Aorta (tissue), 5 donors: ENCODE measurements around the gene CHI3L2. TPM values are rescaled to one million over a fixed set of nuclear protein-coding genes. Genes with fewer than 3 reads are reported as not detected.

Experiments
- ATAC-seq: fragments of 200-7000 bp; cut with Tn5 transposase; one replicate; pipeline ENCODE4 v1.9.1; 2022; ENCODE audit warnings: moderate library complexity; ENCODE audit not compliant: low FRiP score
- DNase-seq, 2 donors: peaks; one replicate each; pipeline ENCODE4 v3.0.0-alpha.2; 2020
- H3K27ac ChIP-seq, 2 donors: one replicate each; pipeline ENCODE4 v1.5.1; 2013; ENCODE audit warnings: low read length in 2 of 2, mild to moderate bottlenecking in 2 of 2, moderate library complexity in 2 of 2, control low read depth in 1 of 2, inconsistent platforms in 1 of 2, low read depth in 1 of 2
- H3K27me3 ChIP-seq, 2 donors: one replicate each; pipeline ENCODE4 v1.6.1; 2013; ENCODE audit warnings: control low read depth in 1 of 2, low read length in 1 of 2, mild to moderate bottlenecking in 1 of 2, moderate library complexity in 1 of 2; ENCODE audit not compliant: insufficient read depth in 2 of 2, control insufficient read depth in 1 of 2
- H3K36me3 ChIP-seq, 2 donors: one replicate each; pipeline ENCODE4 v1.6.1; 2013; ENCODE audit warnings: control low read depth in 1 of 2, low read length in 1 of 2, mild to moderate bottlenecking in 1 of 2; ENCODE audit not compliant: insufficient read depth in 2 of 2, control insufficient read depth in 1 of 2
- H3K4me1 ChIP-seq, 2 donors: one replicate each; pipeline ENCODE4 v1.6.1; 2013; ENCODE audit warnings: low read length in 2 of 2, control low read depth in 1 of 2, mild to moderate bottlenecking in 1 of 2, moderate library complexity in 1 of 2; ENCODE audit not compliant: insufficient read depth in 2 of 2, control insufficient read depth in 1 of 2
- H3K4me3 ChIP-seq, 2 donors: one replicate each; pipeline ENCODE4 v1.5.1; 2013; ENCODE audit warnings: low read length in 2 of 2, control low read depth in 1 of 2, mild to moderate bottlenecking in 1 of 2
- H3K9me3 ChIP-seq: one replicate; pipeline ENCODE4 v1.6.1; 2013; ENCODE audit warnings: mild to moderate bottlenecking, low read length; ENCODE audit not compliant: control insufficient read depth
- WGBS, 2 donors: extraction: QIAGEN DNeasy Blood & Tissue Kit; methylation state at CpG; one replicate each; pipeline ENCODE4 v1.1.7; 2013; 5-methylcytosine and 5-hydroxymethylcytosine counted together
- intact Hi-C, 2 donors: fragments of 100-400 bp; cut with DNase I; formaldehyde crosslinking; loops; one replicate each; pipeline versions ENCODE4 v1.14.2 to v1.15.0; 2022
- polyA plus RNA-seq, 2 donors: library from polyadenylated mRNA; stranded (reverse); fragments of 200-250 nt; gene quantifications; one replicate each; pipeline ENCODE4 v1.2.3, GENCODE V29; 2013
- total RNA-seq, 2 donors: library from RNA; stranded (reverse); fragmentation: NEBNext Ultra II Directional; extraction: Animal tissue kit (Norgen Biotek cat#: 25700); gene quantifications; one replicate each; pipeline ENCODE4 v1.2.1, GENCODE V29; 2021
- donor health status: healthy with polysubstance abuse.
- donor health status: Bipolar disorder and iron deficiency.
- donor health status: DM: no; HTN: no; CAD: no.
- donor health status: DM: no; HTN: no; CAD: no.
- donor health status: DM: yes; HTN: yes; CAD: no.

Gene CHI3L2
- total and polyA plus RNA-seq, 4 donors, result 0.33 to 12.5 (median 7.8) TPM; not detected in 1

DNA sequence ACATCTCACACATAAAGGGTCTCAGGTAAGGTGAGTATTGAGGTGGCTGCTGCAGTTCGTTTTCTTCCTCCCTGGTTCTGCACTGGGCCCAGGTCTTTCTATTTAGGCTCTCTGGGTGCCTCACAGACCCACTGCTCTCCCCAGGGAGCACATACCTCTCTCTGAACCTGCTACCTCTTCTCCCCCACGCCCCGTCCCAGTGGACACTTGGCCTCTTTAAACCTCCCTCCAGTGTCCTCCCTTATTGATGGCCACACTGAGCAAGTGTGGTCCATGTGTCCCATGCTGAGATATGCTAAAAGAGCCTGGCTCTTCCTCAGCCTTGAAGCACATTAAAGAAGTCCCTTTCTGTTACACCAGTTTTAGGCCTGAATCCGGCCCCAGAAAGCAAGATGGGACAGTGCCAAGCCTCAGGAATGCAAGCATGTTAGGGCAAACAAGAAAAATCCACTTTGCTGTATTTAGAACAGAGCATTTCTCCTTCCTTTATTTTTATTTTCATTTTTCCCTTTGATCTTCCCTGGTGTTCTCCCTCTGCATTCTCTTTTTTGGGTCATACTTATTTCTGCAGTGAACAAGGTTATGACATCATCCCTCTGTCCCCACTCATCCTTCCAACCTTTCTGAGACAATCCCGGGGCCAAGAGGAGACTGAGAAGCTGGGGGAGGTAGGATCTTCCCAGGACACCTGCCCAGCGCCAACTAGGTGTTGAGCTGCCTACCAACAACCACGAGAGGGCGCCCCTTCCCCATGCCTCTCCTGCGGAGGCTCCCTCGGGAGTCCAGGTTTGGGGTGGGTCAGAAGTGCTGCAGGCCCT, 5.0 kb upstream of the CHI3L2 start:
- no peaks in the 10 kb centered on the region for H3K36me3 ChIP-seq
- H3K4me3 ChIP-seq, result no peak overlapping the region
- no peaks in the 10 kb centered on the region for H3K9me3 ChIP-seq
- no peak overlapping the region for H3K27ac ChIP-seq
- ATAC-seq (peak; percentile 87), DNase-seq (peak; percentile 73 to 92)
- WGBS, 2 donors, result 26% methylated on average over 10 of the region's 10 CpGs
- no peaks in the 10 kb centered on the region for H3K4me1 ChIP-seq
- no peaks in the 10 kb centered on the region for H3K27me3 ChIP-seq
- intact Hi-C loops, result loop anchor here (2.0 to 10.0 kb wide), 3 partner anchors 178 to 545 kb away; no protein-coding TSS in a partner anchor

DNA sequence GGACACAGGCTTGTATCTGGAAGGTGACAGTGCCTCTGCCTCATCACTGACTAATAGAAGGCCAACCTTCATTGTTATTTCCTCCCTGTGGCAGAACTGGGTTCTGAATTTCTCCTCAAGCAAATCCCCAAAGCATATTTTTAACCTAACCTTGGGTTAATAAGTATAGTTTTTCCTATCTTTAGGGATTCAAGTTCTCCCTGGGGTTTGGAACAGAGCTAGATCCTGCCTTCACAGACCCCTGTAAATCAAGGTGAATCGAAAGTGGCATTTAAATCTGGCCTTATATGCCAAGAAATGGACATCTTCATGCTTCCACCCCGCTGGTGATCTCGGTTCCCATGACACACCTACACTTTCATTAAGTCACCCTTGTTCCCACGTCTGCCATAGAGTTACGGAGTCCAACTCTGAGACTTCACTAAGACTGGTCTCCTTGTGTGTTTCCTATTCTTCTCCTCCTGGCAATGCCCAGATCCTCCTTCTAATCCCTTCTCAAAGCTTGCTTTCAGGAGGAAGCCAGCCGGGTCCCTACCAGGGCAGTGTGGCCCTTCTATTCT, 4.3 kb upstream of the CHI3L2 start:
- no peak for DNase-seq
- no peak overlapping the region for H3K4me3 ChIP-seq
- no peaks in the 10 kb centered on the region for H3K4me1 ChIP-seq
- no peaks in the 10 kb centered on the region for H3K9me3 ChIP-seq
- no peak overlapping the region for H3K27ac ChIP-seq
- intact Hi-C loops, result loop anchor here (2.0 to 10.0 kb wide), 3 partner anchors 178 to 544 kb away; no protein-coding TSS in a partner anchor
- no peaks in the 10 kb centered on the region for H3K27me3 ChIP-seq
- no peaks in the 10 kb centered on the region for H3K36me3 ChIP-seq
- ATAC-seq, result no peak
- 79 to 82% methylated on average over 6 of the region's 6 CpGs for WGBS, 2 donors

DNA sequence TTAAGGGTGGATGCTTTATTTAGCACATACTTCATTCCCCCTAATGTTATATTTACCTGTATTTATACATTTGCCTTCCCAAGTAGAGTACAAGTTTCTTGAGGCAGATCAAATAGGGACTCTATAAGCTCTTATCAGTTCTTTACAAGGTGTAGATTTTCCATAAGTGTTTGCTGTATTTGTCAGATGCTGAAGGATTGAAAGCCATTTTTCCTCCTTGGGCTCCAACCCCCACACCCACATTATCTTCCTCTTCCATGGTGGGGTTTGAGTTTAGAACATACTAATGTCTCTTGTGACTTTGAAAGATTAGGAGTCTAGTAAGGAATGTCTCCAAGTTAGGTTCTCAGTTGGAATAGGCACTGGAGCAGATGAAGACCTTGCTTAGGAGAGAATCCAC, 2.4 kb upstream of the CHI3L2 start:
- ATAC-seq (no peak), DNase-seq (no peak)
- Histone ChIP-seq H3K4me3 (no peak overlapping the region), H3K27me3 (no peaks in the 10 kb centered on the region), H3K27ac (no peak overlapping the region), H3K36me3 (no peaks in the 10 kb centered on the region), H3K9me3 (no peaks in the 10 kb centered on the region), H3K4me1 (no peaks in the 10 kb centered on the region)
- intact Hi-C loops, result loop anchor here in 1 of 2 donors (10.0 kb wide), 1 partner anchor 540 kb away; no protein-coding TSS in a partner anchor

DNA sequence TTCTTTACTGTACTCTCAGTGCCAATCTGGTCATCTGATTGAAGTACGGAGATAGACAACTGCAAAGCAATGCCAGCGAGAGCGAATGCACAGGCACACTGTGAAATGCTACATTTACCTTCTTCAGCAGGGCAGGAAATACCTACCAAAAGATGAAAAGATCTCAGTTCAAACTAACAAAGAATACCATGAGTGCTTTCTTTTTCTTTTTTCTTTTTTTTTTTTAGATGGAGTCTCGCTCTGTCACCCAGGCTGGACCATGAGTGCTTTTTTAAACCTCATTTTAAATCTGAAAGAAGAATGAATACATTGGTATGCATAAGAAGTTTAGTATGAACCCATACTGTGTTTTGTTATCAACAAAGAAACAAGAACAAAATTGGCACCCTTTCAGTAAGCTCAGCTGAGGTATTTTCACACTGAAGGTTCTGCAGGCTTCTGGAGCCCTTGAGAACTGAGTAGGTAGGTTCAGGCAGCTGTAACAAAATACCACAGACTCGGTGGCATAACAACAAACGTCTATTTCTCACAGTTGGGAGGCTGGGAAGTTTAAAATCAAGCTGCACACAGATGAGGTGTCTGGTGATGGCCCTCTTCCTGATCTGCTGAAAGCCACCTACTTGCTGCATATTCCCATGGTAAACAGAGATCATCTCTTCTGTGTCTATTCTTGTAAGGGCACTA, 1.7 kb upstream of the CHI3L2 start:
- Histone ChIP-seq H3K4me1 (no peaks in the 10 kb centered on the region), H3K4me3 (no peak overlapping the region), H3K9me3 (no peaks in the 10 kb centered on the region), H3K27ac (no peak overlapping the region), H3K27me3 (no peaks in the 10 kb centered on the region), H3K36me3 (no peaks in the 10 kb centered on the region)
- intact Hi-C loops, result loop anchor here in 1 of 2 donors (10.0 kb wide), 1 partner anchor 539 kb away; no protein-coding TSS in a partner anchor
- no peak for DNase-seq
- WGBS, 2 donors, result 61% methylated on average over 6 of the region's 6 CpGs
- no peak for ATAC-seq

- intact Hi-C loops, result loop anchor here in 1 of 2 donors (10.0 kb wide), 1 partner anchor 537 kb away; no protein-coding TSS in a partner anchor
- H3K27me3 ChIP-seq, result no peaks in the 10 kb centered on the region
- no peaks in the 10 kb centered on the region for H3K4me1 ChIP-seq
- DNase-seq, result no peak
- peak; percentile 91 for ATAC-seq
- H3K36me3 ChIP-seq, result no peaks in the 10 kb centered on the region
- WGBS, 2 donors, result 53 to 54% methylated on average over 6 of the region's 6 CpGs
- H3K27ac ChIP-seq, result no peak overlapping the region
- no peaks in the 10 kb centered on the region for H3K9me3 ChIP-seq
- H3K4me3 ChIP-seq, result no peak overlapping the region
Measured at GRCh38 chr1:111227851-111228747, 586 bp downstream of the CHI3L2 start.

GRCh38 chr1:111228748-111229126, 1.2 kb downstream of the CHI3L2 start:
- whole genome bisulfite sequencing, 2 donors, result 39 to 45% methylated on average over 2 of the region's 2 CpGs
- intact Hi-C loops, result loop anchor here in 1 of 2 donors (10.0 kb wide), 1 partner anchor 536 kb away; no protein-coding TSS in a partner anchor
- no peak overlapping the region for H3K4me3 ChIP-seq
- H3K9me3 ChIP-seq, result no peaks in the 10 kb centered on the region
- H3K4me1 ChIP-seq, result no peaks in the 10 kb centered on the region
- ATAC-seq, result no peak
- no peaks in the 10 kb centered on the region for H3K36me3 ChIP-seq
- DNase-seq, result no peak
- no peak overlapping the region for H3K27ac ChIP-seq
- H3K27me3 ChIP-seq, result no peaks in the 10 kb centered on the region

DNA sequence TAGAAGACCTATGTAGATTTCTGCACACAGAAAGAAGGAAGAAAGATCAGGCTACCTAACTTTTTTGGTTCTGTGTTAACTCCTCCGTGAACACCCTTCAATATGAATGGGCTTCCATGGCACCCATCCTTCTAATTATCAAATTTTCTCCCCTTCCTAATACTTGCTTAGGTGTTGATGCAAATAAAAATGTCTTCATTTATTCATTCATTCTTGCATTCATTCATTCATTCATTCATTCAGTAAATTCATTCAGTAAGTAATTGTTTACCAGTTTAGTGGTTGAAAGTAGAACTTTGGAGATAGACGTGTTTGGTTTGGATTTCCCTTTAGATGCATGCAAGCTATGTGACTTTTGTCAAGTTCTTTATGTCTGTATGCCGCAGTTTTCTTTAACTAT, 4.6 kb downstream of the CHI3L2 start:
- no peaks in the 10 kb centered on the region for H3K4me1 ChIP-seq
- H3K9me3 ChIP-seq, result no peaks in the 10 kb centered on the region
- H3K27me3 ChIP-seq, result no peaks in the 10 kb centered on the region
- no peak overlapping the region for H3K4me3 ChIP-seq
- intact Hi-C loops, result no loop called here
- 89 to 91% methylated on average over 3 of the region's 3 CpGs for WGBS, 2 donors
- H3K36me3 ChIP-seq, result no peaks in the 10 kb centered on the region
- no peak for DNase-seq
- no peak for ATAC-seq
- no peak overlapping the region for H3K27ac ChIP-seq

DNA sequence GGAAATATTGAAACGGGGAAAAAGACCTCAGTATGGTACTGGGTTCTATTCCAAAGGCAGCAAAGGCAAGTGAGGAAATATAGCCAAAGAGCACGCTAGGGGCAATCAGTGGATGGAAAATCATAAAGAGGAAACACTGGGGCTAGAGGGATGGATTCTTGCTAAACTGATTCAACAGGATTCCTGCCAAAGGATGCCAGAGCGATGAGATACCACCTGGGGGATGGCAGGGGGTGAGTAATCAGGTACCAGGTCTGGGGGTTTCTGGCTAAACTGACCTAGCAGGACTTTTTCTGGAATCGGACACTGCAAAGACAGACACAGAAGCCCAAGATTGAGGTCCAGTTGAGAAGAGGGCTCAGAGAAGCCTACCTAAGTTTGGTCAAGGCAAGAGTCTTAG, 6.7 kb downstream of the CHI3L2 start:
- Histone ChIP-seq H3K4me3 (no peak overlapping the region), H3K36me3 (no peaks in the 10 kb centered on the region), H3K4me1 (no peaks in the 10 kb centered on the region), H3K27ac (no peak overlapping the region), H3K9me3 (no peaks in the 10 kb centered on the region), H3K27me3 (no peaks in the 10 kb centered on the region)
- ATAC-seq (no peak), DNase-seq (no peak)
- 89 to 93% methylated on average over 4 of the region's 4 CpGs for WGBS, 2 donors
- intact Hi-C loops, result no loop called here
